Hypothalamus (tissue), 51 donors: ENCODE measurements around the gene PDE6A.

Source experiments
- DNase-seq, 51 donors: peaks; one replicate each; lab custom pipeline; 2025; lab: John Stamatoyannopoulos, UW

PDE6A gene

GRCh38 chr5:149841851-149842793, 102.5 kb downstream of the PDE6A start:
- no peak for DNase-seq

GRCh38 chr5:149840226-149840825, 104.3 kb downstream of the PDE6A start:
- no peak for DNase-seq

GRCh38 chr5:149839761-149840160, 104.8 kb downstream of the PDE6A start:
- no peak for DNase-seq

- DNase-seq, result peak in 2 of 51 donors; percentile 12 to 14
These were observed 105.5 kb downstream of the PDE6A start for GRCh38 chr5:149838881-149839739.

- DNase-seq, result peak in 37 of 51 donors; percentile 4 to 66 (median 27)
These were observed 106.8 kb downstream of the PDE6A start for GRCh38 chr5:149837680-149838269.

- DNase-seq, result no peak
These were observed 108.0 kb downstream of the PDE6A start for GRCh38 chr5:149836451-149837139.

- peak in 22 of 51 donors; percentile 6 to 51 (median 20) for DNase-seq
These were observed 110.2 kb downstream of the PDE6A start for GRCh38 chr5:149834246-149834855.

- no peak for DNase-seq
These were observed 111.3 kb downstream of the PDE6A start for GRCh38 chr5:149833116-149833827.

- DNase-seq, result no peak
These were observed 112.0 kb downstream of the PDE6A start for GRCh38 chr5:149832636-149833035.

- DNase-seq, result no peak
These were observed 113.1 kb downstream of the PDE6A start for GRCh38 chr5:149831492-149831891.

GRCh38 chr5:149830579-149830978, 114.0 kb downstream of the PDE6A start:
- no peak for DNase-seq

GRCh38 chr5:149829954-149830353, 114.6 kb downstream of the PDE6A start:
- DNase-seq, result no peak

- DNase-seq, result peak in 45 of 51 donors; percentile 5 to 87 (median 57)
These were observed 116.2 kb downstream of the PDE6A start for GRCh38 chr5:149828161-149829011.

GRCh38 chr5:149827546-149827945, 117.0 kb downstream of the PDE6A start:
- no peak for DNase-seq

GRCh38 chr5:149827086-149827485, 117.5 kb downstream of the PDE6A start:
- DNase-seq, result no peak

GRCh38 chr5:149826574-149826973, 118.0 kb downstream of the PDE6A start:
- DNase-seq, result no peak

- no peak for DNase-seq
These were observed 119.7 kb downstream of the PDE6A start for GRCh38 chr5:149824846-149825245.

- DNase-seq, result peak in 1 of 51 donors; percentile 9
These were observed 120.5 kb downstream of the PDE6A start for GRCh38 chr5:149824120-149824519.
